Heart left ventricle (tissue), 13 donors: ENCODE data around the gene SEPTIN10.

Experiments used
- POLR2A ChIP-seq, 2 donors: fragments of 450-650 bp; IDR thresholded peaks; one replicate each; pipeline ENCODE4 v1.6.1; 2017; ENCODE audit warnings: antibody characterized with exemption in 2 of 2, mild to moderate bottlenecking in 2 of 2, moderate library complexity in 2 of 2
- TF ChIP-seq, protein P1 (sequence below), 12 donors: fragments of 200-600 bp; sonication (generic) in 4 of 12; IDR thresholded peaks; one replicate each; pipeline versions ENCODE4 v1.5.0 to v1.8.0; 2018 to 2022; ENCODE audit warnings: antibody characterized with exemption in 12 of 12, mild to moderate bottlenecking in 5 of 12
- donor health status: ischemic (EF 13 %, LVEDD 7.1; RV severe dilation, severe dysfunction).
- donor health status: DM: no; HTN: yes; CAD: no.
- donor health status: DM: no; HTN: no; CAD: no.
- donor health status: ischemic (EF 25% LVEDD 6.9; RV normal size, moderate dysfunction).
- donor health status: ischemic (EF 25% LVEDD 5.7; RV mildly dilated, moderate dysfunction).
- donor health status: ischemic (EF 35%, LVEDD 5.7; RV mildly dilated, moderate dysfunction).
- donor health status: nonischemic (EF 11% LVEDD 7.7; RV severe dilation, severe dysfunction).
- donor health status: DM: yes; HTN: yes; CAD: no.
- donor health status: PGD.
- donor health status: ischemic (EF 29% LVEDD 5.4; RV normal size, mild dysfunction).
- donor health status: nonischemic (EF 23%, LVEDD 6.1; RV moderate dilation, normal function).

DNA sequence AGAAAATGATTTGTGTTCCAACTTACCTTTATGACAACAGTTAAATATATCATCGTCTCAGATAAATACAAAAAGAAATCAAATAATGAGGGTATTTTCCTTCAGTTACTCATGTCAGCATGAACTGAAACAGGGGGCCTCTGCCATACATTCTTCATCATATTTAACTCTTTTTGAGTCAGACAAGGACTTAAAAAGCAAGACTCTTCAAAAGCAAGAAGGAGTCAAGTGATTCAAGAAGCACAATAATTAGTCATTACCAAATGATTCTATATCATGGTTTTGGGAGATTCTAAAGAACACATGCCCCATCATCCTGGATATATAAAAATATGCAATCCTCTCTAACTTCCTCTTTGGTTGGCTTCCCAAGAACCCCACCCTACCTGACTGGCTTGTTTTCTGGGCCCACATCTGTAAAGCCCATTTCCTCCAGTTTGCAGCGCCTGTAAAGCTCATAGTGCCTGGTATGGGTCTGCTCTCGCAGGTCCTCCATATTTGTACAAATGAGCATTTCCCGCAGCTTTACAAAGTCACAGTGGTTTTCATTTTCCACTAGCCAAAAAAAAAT lies 49.7 kb downstream of the SEPTIN10 start:
- TF ChIP-seq, protein P1, sequence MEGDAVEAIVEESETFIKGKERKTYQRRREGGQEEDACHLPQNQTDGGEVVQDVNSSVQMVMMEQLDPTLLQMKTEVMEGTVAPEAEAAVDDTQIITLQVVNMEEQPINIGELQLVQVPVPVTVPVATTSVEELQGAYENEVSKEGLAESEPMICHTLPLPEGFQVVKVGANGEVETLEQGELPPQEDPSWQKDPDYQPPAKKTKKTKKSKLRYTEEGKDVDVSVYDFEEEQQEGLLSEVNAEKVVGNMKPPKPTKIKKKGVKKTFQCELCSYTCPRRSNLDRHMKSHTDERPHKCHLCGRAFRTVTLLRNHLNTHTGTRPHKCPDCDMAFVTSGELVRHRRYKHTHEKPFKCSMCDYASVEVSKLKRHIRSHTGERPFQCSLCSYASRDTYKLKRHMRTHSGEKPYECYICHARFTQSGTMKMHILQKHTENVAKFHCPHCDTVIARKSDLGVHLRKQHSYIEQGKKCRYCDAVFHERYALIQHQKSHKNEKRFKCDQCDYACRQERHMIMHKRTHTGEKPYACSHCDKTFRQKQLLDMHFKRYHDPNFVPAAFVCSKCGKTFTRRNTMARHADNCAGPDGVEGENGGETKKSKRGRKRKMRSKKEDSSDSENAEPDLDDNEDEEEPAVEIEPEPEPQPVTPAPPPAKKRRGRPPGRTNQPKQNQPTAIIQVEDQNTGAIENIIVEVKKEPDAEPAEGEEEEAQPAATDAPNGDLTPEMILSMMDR (IDR thresholded peaks at IDR 0.05): no peak
- no peak for TF ChIP-seq POLR2A (IDR thresholded peaks at IDR 0.05)
